Neural cell (in vitro differentiated cells): ENCODE data around the gene SLITRK1. TPM values are rescaled to one million over a fixed set of nuclear protein-coding genes. Genes with fewer than 3 reads are reported as not detected.

Experiments used
- H2AFZ ChIP-seq: fragments of 200-600, 300-800 bp; sonication (generic), shearing (Covaris generic); 2 replicates; pipeline ENCODE4 v1.6.0; 2014; ENCODE audit warnings: low read depth, mild to moderate bottlenecking, antibody characterized with exemption, low read length, moderate library complexity
- H3F3A ChIP-seq: fragments of 200-600 bp; shearing (Covaris generic); 2 replicates; pipeline ENCODE4 v1.6.1; 2016; ENCODE audit warnings: mild to moderate bottlenecking, moderate library complexity, mixed read lengths, antibody characterized with exemption, low read length; ENCODE audit not compliant: insufficient read depth, poor library complexity, severe bottlenecking
- H3K27ac ChIP-seq: fragments of 200-600, 300-800 bp; sonication (generic), shearing (Covaris generic); 2 replicates; pipeline ENCODE4 v1.5.1; 2014; ENCODE audit warnings: mild to moderate bottlenecking, low read length, moderate library complexity
- H3K27me3 ChIP-seq: fragments of 300-800, 200-600 bp; sonication (generic), shearing (Covaris generic); 2 replicates; pipeline ENCODE4 v1.6.0; 2014; ENCODE audit warnings: mild to moderate bottlenecking, low read depth, low read length, moderate library complexity; ENCODE audit not compliant: insufficient read depth
- H3K36me3 ChIP-seq: fragments of 300-800, 200-600 bp; sonication (generic), shearing (Covaris generic); 2 replicates; pipeline ENCODE4 v1.5.1; 2014; ENCODE audit warnings: mild to moderate bottlenecking, antibody characterized with exemption, low read length, moderate library complexity; ENCODE audit not compliant: insufficient read depth
- H3K4me2 ChIP-seq: fragments of 300-800, 200-600 bp; sonication (generic), shearing (Covaris generic); 2 replicates; pipeline ENCODE4 v1.6.0; 2014; ENCODE audit warnings: mild to moderate bottlenecking, low read length
- H3K4me3 ChIP-seq: fragments of 300-800, 200-600 bp; sonication (generic), shearing (Covaris generic); 2 replicates; pipeline ENCODE4 v1.5.1; 2014; ENCODE audit warnings: mild to moderate bottlenecking, low read length, moderate library complexity
- H3K79me2 ChIP-seq: fragments of 200-600 bp; shearing (Covaris generic); replicated peaks from 2 replicates; pipeline ENCODE4 v1.6.0; 2014; ENCODE audit warnings: mild to moderate bottlenecking, low read length, moderate library complexity; ENCODE audit not compliant: insufficient read depth
- H3K9ac ChIP-seq: fragments of 300-800, 200-600 bp; sonication (generic), shearing (Covaris generic); 2 replicates; pipeline ENCODE4 v1.6.1; 2016; ENCODE audit warnings: mild to moderate bottlenecking, low read length, mixed read lengths
- H3K9me2 ChIP-seq: fragments of 200-600 bp; shearing (Covaris generic); 2 replicates; pipeline ENCODE4 v1.6.1; 2016; ENCODE audit warnings: mild to moderate bottlenecking, low read length, mixed read lengths; ENCODE audit not compliant: insufficient read depth
- H3K9me3 ChIP-seq: fragments of 200-600, 300-800 bp; sonication (generic), shearing (Covaris generic); 2 replicates; pipeline ENCODE4 v1.6.1; 2016; ENCODE audit warnings: mild to moderate bottlenecking, mixed run types, low read length, moderate library complexity, mixed read lengths
- H4K20me1 ChIP-seq: fragments of 200-600 bp; shearing (Covaris generic); 2 replicates; pipeline ENCODE4 v1.6.1; 2016; ENCODE audit warnings: mild to moderate bottlenecking, mixed run types; ENCODE audit not compliant: insufficient read depth
- EP300 ChIP-seq: fragments of 450-650 bp; conservative IDR thresholded peaks from 2 replicates; pipeline ENCODE4 v1.6.1; 2014; ENCODE audit warnings: antibody characterized with exemption, mild to moderate bottlenecking, moderate library complexity; ENCODE audit not compliant: poor library complexity, severe bottlenecking
- EZH2 ChIP-seq: fragments of 200-600, 300-800 bp; shearing (Covaris generic), sonication (generic); IDR thresholded peaks from 2 replicates; pipeline ENCODE4 v1.6.1; 2014; ENCODE audit warnings: antibody characterized with exemption, low read length, borderline replicate concordance, mild to moderate bottlenecking; ENCODE audit not compliant: insufficient read depth, poor library complexity, severe bottlenecking
- MXI1 ChIP-seq: fragments of 450-650 bp; conservative IDR thresholded peaks from 2 replicates; pipeline ENCODE4 v1.6.1; 2014; ENCODE audit warnings: antibody characterized with exemption, mild to moderate bottlenecking; ENCODE audit not compliant: poor library complexity, severe bottlenecking
- POLR2AphosphoS5 ChIP-seq: IDR thresholded peaks from 2 replicates; pipeline ENCODE4 v1.6.1; 2012
- RAD21 ChIP-seq: fragments of 450-650 bp; conservative IDR thresholded peaks from 2 replicates; pipeline ENCODE4 v1.6.1; 2014; ENCODE audit warnings: antibody characterized with exemption, mild to moderate bottlenecking, moderate library complexity
- SMC3 ChIP-seq: fragments of 450-650 bp; conservative IDR thresholded peaks from 2 replicates; pipeline ENCODE4 v1.6.1; 2014; ENCODE audit warnings: antibody characterized with exemption, mild to moderate bottlenecking, moderate library complexity; ENCODE audit not compliant: poor library complexity
- TAF1 ChIP-seq: IDR thresholded peaks from 2 replicates; pipeline ENCODE4 v1.6.1; 2012; ENCODE audit warnings: low read depth
- polyA plus RNA-seq: library from polyadenylated mRNA; depleted of rRNA; stranded (reverse); fragments of >200 nt; gene quantifications from 2 replicates; pipeline ENCODE4 v1.2.3, GENCODE V29; 2014
- TF ChIP-seq, protein P1 (sequence below): IDR thresholded peaks from 2 replicates; pipeline ENCODE4 v1.6.1; 2012; ENCODE audit warnings: borderline replicate concordance
- TF ChIP-seq, protein P2 (sequence below): fragments of 450-650 bp; IDR thresholded peaks from 2 replicates; pipeline ENCODE4 v1.5.1; 2014; ENCODE audit warnings: antibody characterized with exemption, mild to moderate bottlenecking, moderate library complexity; ENCODE audit not compliant: poor library complexity, severe bottlenecking

Gene SLITRK1
- polyA plus RNA-seq, 1 donor from 2014 or later, result 14.8 TPM

DNA sequence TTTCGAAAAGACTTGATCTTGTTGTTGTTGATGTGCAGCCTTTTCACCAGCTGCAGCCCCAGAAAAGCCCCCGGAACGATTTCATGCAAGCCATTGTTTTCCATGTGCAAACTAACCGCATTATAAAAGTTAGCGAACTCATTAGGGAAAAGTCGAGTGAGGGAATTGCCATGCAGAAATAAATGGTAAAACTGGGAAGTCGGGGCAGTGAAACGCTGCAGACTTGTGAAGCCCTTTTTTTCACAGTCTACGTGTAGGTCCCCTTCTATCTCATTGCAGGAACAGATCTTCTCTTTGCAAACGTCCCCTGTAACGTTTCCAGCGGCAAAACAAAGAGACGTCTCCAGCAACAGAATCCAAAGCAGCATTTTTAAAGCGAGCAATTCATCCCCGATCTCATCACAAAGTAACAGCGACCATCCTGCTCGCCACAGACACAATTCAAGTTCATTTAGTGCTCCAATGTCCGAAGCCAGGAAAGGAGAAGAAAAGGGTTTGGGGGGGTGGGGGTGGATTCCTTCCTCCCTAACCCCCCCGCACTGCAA, 1.1 kb downstream of the SLITRK1 start:
- Histone ChIP-seq H3F3A (no peaks in the 10 kb centered on the region), H3K27ac (peak overlapping the region; percentile 98), H3K79me2 (peaks cover 55% of the 10 kb centered on the region), H2AFZ (peak overlapping the region; percentile 67), H4K20me1 (no peaks in the 10 kb centered on the region), H3K27me3 (no peaks in the 10 kb centered on the region), H3K9me3 (no peaks in the 10 kb centered on the region), H3K9me2 (no peaks in the 10 kb centered on the region), H3K4me2 (peak overlapping the region; percentile 54), H3K9ac (peak overlapping the region; percentile 95), H3K36me3 (peaks cover 20% of the 10 kb centered on the region), H3K4me3 (peak overlapping the region; percentile 87)
- TF ChIP-seq EP300 (no peak), SMC3 (no peak), RAD21 (peak; percentile 33), TAF1 (no peak), EZH2 (no peak), MXI1 (peak; percentile 13), POLR2AphosphoS5 (peak; percentile 28)
- TF ChIP-seq, protein P1, sequence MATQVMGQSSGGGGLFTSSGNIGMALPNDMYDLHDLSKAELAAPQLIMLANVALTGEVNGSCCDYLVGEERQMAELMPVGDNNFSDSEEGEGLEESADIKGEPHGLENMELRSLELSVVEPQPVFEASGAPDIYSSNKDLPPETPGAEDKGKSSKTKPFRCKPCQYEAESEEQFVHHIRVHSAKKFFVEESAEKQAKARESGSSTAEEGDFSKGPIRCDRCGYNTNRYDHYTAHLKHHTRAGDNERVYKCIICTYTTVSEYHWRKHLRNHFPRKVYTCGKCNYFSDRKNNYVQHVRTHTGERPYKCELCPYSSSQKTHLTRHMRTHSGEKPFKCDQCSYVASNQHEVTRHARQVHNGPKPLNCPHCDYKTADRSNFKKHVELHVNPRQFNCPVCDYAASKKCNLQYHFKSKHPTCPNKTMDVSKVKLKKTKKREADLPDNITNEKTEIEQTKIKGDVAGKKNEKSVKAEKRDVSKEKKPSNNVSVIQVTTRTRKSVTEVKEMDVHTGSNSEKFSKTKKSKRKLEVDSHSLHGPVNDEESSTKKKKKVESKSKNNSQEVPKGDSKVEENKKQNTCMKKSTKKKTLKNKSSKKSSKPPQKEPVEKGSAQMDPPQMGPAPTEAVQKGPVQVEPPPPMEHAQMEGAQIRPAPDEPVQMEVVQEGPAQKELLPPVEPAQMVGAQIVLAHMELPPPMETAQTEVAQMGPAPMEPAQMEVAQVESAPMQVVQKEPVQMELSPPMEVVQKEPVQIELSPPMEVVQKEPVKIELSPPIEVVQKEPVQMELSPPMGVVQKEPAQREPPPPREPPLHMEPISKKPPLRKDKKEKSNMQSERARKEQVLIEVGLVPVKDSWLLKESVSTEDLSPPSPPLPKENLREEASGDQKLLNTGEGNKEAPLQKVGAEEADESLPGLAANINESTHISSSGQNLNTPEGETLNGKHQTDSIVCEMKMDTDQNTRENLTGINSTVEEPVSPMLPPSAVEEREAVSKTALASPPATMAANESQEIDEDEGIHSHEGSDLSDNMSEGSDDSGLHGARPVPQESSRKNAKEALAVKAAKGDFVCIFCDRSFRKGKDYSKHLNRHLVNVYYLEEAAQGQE, result no peak
- TF ChIP-seq, protein P2, sequence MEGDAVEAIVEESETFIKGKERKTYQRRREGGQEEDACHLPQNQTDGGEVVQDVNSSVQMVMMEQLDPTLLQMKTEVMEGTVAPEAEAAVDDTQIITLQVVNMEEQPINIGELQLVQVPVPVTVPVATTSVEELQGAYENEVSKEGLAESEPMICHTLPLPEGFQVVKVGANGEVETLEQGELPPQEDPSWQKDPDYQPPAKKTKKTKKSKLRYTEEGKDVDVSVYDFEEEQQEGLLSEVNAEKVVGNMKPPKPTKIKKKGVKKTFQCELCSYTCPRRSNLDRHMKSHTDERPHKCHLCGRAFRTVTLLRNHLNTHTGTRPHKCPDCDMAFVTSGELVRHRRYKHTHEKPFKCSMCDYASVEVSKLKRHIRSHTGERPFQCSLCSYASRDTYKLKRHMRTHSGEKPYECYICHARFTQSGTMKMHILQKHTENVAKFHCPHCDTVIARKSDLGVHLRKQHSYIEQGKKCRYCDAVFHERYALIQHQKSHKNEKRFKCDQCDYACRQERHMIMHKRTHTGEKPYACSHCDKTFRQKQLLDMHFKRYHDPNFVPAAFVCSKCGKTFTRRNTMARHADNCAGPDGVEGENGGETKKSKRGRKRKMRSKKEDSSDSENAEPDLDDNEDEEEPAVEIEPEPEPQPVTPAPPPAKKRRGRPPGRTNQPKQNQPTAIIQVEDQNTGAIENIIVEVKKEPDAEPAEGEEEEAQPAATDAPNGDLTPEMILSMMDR, result no peak

DNA sequence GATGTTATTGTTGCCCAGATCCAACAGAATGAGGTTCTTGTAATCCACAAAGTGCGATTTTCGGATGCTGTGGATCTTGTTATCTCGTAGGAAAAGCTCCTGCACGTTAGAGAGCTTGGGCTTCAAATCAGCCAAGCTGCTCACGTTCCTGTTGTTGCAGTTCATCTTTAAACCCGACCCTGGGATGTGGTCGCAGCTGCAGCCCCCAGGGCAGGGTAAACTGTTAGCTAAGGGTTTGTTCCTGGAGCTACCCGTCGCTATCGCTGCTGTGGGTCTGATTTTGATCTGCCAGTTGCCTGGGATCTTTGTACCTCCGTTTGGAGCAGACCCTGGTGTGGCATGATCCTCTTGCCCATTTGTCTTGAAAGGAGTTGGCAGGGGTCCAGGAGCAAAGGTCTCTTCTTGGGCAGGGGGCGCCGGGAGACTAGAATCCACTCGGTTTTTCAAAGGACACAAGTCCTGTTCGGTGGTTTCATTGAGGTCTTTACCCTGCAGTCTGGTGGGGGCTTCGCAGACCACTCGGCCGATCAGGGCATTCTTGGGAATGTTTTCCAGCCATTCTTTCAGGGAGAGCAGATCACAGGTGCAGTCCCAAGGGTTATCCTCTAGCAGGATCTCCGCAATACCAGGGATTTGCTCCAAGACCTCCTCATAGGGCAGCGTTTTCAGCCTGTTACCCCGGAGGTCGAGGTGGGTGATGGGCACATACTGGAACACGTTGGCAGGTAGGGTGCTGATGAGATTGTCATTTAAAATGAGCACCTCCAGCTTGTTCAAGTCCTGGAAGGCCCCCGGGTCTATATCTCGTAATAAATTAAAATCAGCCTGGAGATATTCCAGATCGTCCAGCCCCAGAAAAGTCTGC, 1.8 kb downstream of the SLITRK1 start:
- no peaks in the 10 kb centered on the region for H3K9me3 ChIP-seq
- H2AFZ ChIP-seq, result peak overlapping the region; percentile 67
- H3K4me3 ChIP-seq, result peak overlapping the region; percentile 87
- peaks cover 22% of the 10 kb centered on the region for H3K36me3 ChIP-seq
- H3K27ac ChIP-seq, result peak overlapping the region; percentile 98
- TF ChIP-seq EP300 (no peak), SMC3 (peak; percentile 0)
- peak overlapping the region; percentile 54 for H3K4me2 ChIP-seq
- H3F3A ChIP-seq, result no peaks in the 10 kb centered on the region
- H3K9me2 ChIP-seq, result no peaks in the 10 kb centered on the region
- H3K79me2 ChIP-seq, result peaks cover 62% of the 10 kb centered on the region
- no peaks in the 10 kb centered on the region for H4K20me1 ChIP-seq
- no peaks in the 10 kb centered on the region for H3K27me3 ChIP-seq
- H3K9ac ChIP-seq, result peak overlapping the region; percentile 95
